AG20443 (cell line): Measurements from ENCODE around the gene C1orf52.
"Not testable (repeated sequence)": the region's sequence is repeated elsewhere in the genome, so short reads cannot be mapped to it uniquely, and the experiment has no call there.

Source experiments
- DNase-seq: peaks from one replicate; pipeline ENCODE4 v3.0.0; 2012; ENCODE audit warnings: low spot score, mixed read lengths

The C1orf52 gene

DNA sequence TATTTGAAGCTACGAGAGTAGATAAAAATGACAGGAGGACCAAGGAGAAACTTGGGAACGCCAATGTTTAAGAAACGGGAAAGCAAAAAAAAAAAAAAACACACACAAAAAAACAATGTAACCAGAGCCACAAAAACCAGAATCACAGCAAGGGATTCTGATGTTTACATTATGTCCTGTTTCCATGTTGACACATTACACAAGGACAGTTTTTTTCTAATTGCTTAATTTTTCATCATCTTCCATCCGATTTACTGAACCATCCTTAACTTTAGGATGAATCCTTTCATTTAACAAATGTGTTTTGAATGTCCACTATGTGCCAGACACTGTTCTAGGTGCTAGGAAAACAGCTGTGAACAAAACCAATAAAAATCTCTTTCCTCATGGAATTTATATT is 18.3 kb upstream of the C1orf52 start:
- DNase-seq: no peak

DNA sequence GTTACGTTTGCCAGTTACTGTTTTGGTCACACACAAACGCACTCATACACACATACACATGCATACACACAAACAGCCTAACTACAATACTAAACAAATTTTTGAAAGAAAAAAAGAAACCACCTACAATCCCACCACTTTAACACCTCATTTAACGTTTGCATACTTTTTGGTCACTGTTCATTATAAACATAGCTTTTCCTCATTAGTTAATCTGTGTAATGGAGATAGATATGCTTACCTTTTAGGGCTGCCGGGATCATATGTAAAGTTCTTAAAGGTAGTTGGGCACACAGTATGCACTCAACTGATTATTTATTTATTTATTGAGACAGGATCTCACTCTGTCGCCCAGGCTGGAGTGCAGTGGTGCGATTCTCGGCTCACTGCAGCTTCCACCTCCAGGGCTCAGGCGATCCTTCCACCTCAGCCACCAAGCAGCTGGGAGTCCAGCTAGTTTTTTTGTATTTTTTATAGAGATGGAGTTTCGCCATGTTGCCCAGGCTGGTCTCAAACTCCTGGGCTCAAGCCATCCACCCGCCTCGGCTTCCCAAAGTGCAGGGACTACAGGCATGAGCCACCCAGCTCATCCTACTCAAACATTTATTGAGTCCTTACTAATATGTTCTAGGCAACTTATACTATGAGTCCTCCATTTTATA is 17.6 kb upstream of the C1orf52 start:
- DNase-seq: no peak

DNA sequence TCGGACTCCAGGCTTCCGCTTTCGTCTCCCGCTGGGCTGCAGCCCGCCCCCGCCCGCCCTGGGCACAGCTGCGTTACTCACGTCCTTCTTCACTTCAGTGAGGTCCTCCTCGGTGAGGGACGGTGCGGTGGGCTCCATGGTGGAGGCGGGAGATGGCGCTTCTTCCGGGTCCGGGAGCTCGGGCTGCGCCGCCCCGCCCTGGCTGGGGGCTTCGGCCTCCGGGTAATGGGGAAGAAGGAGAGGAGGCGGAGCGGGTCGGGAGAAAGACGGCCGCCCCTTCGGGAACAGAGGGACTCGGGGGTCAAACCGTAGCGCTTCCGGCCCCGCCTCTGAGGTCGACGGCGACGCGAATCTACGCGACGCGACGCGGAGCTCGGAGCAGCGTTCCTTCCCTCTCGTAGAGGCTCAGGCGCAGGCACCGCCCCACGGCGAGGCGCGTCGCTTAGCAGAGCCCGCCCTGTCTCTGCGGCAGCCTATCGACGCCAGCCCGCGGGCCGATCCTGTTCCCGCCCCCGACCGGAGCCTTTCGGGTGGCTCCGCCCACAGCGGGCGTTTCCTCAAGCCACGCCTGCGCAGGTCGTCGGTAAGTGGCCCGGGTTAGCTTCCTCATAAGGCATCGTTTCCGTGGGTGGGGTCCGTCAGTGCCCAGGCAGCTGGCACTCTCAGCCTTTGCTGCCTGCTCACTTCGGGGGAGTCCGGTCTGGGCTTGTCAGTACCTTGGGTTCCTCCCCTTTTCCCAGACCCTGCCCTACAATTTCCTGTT is 16.9 kb upstream of the C1orf52 start, which contains the start of gene BCL10:
Gene BCL10, minus strand, starts transcription at position 418 of the 763 bp plus-strand sequence. Its CDS starts 280 bp downstream, at position 138.
- peak; percentile 97 for DNase-seq

DNA sequence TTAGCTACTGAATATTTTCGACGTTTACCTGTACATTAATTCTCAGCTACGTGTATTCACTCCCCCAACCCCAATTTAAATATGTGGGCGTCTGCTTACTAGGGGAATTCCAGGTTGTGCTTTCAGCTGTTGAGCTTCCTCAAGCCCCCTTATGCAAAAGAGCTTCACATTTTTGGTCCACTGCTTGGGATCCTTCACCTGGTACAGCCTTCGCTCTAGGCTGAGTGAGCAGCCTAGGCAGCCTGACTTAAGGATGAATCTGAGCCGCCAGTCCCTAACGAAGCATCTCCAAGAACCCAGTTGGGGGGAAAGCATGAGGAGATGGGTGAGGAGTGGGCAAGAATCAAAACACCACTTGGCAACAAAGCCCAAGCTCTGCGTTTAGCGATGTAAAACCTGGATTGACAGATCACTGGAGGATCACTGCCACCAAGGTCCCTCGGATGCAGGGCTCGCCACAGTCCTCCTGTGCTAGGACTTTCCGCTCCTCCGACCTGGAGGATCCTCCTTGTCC is 16.3 kb upstream of the C1orf52 start:
- no peak for DNase-seq

DNA sequence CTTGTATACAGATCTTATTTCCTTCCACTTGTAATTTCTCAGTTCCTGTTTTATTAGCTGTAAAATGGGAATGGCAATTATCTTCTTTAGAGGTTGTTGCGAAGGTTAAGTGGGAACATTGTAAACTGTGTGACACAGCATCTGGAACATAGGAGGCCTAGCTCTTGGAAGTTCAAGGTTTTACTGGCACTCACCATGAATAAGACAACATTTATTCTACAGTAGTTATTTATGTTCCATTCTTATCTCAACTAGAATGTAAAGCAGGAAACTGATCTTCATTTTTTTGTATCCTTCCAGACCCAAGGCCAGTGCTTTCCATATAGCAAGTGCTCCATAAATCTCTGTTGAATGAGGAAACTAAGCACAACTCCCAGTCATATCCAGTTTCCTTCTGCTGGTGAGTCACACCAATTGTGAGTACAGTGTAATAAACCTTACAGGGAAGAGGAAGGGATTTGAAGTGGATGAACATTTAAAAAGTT is 15.5 kb upstream of the C1orf52 start:
- peak; percentile 54 for DNase-seq

DNA sequence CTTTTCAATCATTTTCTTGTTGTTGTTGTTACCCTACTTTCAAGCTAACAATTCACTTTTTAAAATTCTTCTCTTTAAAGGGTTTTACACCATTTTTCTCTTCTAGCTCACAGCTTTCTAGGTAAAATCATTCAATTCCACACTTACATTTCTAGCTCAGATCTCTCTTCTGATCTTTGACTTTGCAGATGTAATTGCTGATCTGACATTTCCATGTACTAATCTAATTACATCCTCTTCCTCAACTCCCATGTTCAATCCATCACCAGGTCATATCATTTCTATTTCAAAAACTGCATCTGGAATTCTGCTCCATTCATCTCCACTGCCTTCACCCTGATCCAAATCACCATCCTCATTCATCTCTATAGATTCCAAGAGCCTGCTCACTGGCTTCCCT is 13.9 kb upstream of the C1orf52 start:
- no peak for DNase-seq

DNA sequence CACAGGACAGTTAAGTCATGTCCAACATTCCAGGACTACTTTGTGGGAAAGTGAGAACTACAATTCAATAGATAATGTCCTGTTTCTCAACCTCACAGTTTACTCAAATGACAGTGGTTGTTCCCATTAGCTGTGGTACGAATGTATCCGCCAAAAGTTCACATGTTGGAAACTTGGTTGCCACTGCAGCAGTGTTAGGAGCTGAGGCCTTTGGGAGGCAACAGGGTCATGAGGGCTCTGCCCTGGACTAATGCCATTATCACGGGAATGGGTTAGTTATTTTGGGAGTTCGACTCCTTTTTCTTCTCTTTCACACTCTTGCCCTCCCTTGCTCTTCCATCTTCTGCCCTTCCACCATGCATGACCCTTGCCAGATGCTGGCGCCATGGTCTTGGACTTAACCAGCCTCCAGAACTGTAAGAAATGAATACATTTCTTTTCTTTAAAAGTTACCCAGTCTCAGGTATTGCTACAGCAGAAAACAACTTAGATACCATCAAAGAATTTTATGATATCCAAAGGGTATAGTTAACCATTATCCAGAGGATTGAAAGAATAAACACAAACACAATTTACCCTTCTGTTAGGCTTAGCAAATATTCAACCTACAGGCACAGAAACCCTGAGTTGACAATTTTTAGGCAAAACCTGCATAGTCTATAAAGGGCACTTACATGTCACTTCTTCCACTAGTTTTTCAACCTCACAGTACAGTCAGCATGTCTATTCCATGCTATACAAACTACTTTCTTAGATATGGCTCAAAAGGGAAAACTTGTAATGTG is 9.5 kb upstream of the C1orf52 start:
- no peak for DNase-seq

DNA sequence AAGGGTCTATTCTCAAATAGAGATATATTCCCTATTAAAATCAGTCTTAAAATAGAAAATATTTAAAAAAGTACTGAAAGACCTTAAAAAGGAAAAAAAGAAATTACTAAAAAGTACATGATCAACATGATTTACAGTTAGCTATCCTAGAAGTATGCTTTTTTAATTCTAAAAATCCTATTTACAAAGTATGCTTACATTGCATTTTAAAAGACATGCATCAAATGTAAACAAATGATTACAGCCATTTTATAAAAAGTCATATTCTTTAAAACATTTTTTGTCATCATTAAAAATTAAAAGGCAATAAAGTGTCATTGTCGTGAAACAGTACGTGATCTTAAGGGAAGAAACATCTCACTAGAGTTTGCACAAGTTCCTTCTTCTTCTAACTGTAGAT is 7.9 kb upstream of the C1orf52 start:
- DNase-seq: no peak

DNA sequence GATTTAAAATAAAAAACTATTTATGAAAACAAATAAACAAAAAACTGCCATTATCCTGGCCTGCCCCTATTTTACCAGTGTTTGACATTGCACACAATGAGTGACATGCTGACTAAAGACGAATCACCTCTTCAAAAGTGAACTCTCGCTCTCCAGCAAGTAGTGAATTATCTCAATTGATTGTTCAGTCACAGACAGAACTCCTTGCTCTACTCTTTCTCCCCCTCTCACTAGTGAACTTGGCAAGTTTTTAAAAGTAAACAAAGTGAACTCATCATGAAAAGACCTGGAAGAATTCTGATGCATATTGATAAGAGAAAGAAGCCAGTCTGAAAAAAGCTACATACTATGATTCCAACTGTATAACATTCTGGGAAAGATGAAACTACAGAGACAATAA is 4.7 kb upstream of the C1orf52 start:
- DNase-seq: no peak

DNA sequence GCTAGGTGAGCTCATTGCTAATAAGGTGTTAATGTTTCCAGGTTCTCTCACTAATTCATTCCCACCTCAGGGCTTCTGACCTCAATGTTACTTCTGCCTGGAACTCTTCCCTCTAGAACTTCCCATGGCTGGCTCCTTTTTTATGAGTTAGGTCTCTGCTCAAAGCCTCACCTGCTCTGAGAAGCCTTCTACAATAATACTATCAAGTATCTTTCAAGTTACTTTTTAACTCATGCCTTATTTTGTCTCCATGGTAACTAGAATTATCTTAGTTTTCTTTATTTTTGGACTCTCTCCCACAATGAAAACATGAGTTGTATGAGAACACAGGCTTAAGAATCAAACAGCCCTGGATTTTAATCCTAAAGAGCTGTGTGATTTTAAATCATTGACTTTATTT is 3.5 kb upstream of the C1orf52 start:
- no peak for DNase-seq

DNA sequence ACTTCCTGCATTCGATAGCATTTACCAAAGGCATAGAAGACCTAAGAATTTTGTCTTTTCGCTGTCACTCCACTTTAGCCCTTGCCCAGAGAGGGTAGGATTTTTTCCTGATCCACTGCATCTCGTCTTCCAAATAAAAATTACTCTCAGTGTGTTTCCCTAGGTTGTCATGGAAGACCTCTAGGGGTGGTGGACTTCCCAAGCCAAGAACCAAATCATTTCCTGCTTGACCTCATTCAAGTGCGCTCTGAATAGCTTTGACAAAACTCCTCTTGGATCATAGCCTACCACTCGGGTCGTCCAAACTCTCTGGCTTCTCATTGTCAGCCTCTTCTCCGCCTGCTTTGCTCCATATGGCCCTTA is 431 bp upstream of the C1orf52 start:
- DNase-seq: peak; percentile 62

DNA sequence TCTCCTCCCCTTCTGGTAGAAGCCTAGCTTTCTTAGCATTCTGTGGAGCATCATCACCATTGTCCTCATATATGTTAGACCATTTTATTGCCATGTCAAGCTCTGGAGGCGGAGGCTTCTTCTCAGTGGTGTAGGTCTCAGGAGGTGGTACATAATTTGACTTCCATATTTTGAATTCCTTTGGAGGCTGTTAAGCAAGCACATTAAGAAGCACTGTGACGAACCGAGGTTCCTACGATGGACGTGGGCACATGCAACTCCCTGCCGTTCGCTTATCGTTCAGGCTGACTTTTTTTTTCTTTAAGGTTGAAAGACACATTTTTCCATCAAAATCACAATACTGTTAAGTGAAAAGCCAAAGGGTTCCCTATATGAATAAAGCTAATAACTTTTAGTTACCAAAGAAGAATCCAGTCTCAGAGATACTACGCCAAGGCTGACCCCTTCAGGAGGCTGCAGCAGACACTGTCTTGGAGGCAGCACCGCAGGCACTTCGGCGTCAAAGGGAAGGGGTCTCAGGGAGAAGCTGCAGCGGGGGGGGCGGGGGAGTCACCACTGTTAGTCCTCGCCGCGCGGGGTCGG is 835 bp downstream of the C1orf52 start:
- peak; percentile 21 for DNase-seq

DNA sequence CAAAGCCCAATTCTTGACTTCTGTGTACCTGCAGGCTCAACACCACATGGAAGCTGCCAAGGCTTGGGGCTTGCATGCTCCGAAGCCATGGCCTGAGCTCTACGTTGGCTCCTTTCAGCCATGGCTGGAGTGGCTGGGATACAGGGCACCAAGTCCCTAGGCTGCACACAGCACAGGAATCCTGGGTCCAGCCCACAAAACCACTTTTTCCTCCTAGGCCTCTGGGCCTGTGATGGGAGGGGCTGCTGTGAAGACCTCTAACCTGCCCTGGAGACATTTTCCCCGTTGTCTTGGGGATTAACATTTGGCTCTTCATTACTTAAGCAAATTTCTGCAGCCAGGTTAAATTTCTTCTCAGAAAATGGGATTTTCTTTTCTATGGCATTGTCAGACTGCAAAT is 10.4 kb downstream of the C1orf52 start:
- not testable (repeated sequence) for DNase-seq

DNA sequence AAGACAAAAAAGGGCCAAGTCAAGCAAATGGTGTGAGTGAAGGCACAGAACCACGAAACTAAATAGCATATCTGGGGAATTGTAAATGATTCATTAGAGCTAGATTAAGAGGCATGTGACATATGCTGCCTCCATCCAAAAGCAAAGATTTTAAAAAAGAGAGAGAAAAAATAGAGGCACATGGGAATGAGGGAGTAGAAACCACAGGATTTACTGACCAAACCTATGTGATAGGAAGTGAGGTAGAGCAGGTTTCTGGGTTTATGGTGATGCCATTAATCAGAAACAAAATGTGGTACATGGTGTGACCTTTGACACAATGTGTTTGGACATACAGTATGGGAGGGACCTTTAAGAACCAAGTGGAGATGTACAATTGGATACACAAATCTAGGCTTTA is 13.6 kb downstream of the C1orf52 start:
- DNase-seq: no peak

DNA sequence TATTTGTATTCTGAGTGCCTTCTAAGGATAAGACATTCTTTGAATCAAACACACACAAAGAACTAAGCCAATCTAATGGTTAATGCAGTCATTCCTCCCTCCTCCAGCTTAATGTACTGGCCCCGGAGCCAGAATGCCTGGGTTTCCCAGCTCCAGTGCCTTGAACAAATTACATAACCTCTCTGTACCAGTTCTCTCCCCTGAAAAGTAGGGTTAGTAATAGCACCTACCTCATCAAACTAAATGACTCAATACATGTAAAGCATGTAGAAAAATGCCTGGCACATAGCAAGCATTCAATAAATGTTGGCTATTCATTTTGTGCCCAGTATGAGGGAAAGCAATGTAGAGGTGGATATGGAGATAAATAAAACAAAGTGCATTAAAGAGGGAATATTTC is 14.0 kb downstream of the C1orf52 start:
- DNase-seq: no peak

DNA sequence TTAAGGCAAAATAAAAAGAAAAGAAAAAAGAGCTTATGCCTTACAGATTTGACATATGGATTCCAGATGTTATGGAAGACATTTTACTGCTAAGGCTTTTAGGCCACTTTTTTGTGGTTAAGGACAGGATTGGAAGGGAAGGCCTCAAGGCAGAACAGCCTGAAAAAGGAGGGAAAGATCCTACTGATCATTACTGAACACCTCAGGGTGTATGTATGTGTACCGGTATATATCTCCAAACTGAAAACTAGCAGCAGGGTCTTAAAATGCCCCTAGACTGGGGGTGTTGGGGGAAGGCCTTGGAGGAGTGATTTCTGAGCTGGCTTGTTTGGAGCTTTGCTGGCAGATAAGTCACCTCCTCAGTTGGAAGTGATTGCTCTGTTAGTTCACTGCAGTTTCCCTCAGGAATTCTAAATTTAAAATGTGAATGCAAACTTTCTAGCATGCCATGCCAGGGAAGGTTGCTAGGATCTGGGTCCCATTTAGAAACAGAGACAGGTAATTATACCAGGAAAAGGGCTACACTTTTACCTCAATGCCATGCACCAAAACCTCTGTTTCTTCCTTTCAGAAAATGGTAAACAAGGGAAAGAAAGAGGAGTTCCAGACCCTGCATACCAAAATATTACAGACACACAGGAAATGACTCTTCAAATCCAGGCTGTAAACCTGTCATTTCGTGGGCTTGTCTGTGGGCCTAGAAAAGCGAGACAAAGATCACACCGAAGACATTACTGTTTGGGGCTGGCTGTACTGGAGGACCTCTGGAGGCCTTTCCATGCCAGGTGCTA is 15.0 kb downstream of the C1orf52 start:
- peak; percentile 51 for DNase-seq

DNA sequence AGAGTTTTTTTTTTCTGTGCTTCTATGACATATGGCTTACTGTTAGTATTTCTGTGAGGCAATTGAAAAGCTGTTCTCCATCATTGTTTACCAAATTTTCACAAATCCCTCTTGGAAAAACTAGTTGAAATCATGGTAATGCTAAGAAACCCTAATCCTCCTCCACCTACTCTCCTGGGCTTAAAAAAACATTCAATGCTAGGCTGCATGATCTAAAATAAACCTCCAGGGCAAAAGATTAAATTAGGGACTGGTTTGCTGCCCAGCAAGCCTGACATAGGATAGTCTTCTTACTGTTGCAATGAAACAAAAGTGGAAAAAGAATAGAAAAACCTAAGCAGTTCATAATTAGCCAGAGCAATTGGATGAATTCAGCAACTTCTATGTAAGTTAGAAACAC is 16.1 kb downstream of the C1orf52 start:
- no peak for DNase-seq

DNA sequence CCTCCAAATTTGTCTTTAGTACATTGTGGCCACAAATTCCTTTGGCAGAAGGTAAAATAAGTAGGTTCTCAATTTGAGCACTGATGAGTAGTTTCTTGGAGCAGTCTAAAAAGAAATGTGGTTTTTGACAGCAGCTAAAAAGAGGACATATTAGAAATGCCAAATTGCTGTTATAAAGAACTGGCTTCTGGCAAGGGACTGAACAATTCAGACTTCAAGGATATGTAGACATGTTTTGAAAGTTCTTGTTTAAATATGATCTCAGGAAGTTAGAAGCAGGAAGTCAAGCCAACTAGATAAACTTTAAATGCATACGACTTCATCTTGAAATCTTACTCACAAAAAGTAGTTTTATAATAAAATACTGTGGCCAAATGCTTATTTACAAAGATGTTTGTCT is 18.8 kb downstream of the C1orf52 start:
- no peak for DNase-seq

DNA sequence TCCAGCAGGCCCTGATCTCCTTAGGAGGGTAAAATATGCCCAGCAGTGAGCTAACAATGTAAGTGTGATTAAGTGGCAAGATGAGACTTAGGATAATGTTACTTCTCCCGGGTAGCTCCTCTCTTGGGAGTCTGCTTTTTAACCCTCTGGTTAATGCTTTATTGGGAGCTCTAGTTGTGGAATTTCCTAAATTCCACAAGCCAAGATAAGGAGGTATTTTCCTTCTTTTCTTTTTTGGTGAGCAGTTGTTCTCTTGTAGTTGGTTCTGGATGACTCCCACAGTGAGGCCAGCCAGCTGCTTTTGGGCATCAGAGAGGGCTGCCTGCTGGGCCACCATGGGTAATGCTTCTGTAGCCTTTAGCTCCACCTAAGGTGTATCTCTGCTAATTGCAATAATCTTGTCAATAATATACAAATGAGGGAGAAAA is 19.3 kb downstream of the C1orf52 start:
- DNase-seq: peak; percentile 54

DNA sequence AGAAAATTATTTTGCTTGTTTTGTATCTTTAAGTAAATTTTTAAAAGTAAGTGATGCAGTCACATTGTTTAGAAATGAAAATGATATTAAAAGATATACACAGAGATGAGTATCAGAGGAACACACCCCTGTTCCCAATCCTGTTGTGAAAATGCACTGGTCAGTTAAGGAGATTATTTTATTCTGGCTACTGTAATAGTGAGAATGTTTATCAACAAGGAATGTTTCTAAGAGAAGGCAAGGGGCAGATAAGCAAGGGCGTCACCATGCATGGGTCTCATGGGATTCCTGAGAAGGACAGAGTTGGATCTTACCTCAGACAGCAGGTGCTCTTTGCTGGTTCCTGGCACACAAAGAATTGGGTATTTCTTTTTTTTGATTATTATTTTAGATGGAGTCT is 21.8 kb downstream of the C1orf52 start:
- DNase-seq: no peak

DNA sequence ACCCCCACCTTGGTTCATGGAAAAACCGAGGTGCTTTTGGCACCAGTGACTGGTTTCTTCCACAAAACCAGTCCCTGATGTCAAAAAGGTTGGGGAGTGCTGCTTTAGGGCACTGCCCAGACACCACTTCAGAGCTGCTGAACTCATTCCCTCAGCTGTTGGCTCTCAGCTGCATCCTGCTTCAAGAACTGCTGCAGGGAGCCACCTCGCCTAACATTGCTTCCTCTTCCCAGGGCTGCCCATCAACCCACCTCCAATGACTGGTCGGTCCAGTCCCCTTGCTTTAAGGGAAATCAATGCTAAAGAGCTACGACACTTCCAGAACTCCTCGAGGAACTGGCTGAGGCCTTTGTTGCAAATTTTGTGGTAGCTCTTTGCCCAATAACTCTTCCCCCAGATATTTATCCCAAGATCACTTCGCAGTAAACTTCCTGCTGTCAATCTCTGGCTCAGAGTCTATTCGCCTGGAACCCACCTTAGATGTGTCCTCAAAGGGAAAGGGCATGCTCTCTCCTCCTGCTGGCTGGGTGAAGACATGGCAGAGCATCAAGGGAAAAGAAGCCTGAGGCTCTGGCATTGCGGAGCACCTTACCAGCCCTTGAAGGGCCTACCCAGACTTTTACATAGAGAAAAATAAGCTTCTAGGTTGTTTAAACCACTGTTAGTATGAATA is 29.0 kb downstream of the C1orf52 start:
- peak; percentile 14 for DNase-seq
